Heart right ventricle (tissue), 16 donors: ENCODE data around the gene PKIG. TPM values are rescaled to one million over a fixed set of nuclear protein-coding genes. Genes with fewer than 3 reads are reported as not detected.

Experiments used
- ATAC-seq, 8 donors: fragments of 200-7000 bp; cut with Tn5 transposase; one replicate each; pipeline ENCODE4 v1.9.1; 2020; ENCODE audit warnings: mild to moderate bottlenecking in 8 of 8, moderate library complexity in 8 of 8, moderate number of reproducible peaks in 1 of 8
- DNase-seq, 2 donors: peaks; one replicate each; pipeline ENCODE4 v3.0.0-alpha.2; 2020
- H3K27ac ChIP-seq, 10 donors: fragments of 200-600 bp; sonication (generic) in 2 of 10; one replicate each; pipeline versions ENCODE4 v1.5.0 to v1.8.0; 2020 to 2022; ENCODE audit warnings: mild to moderate bottlenecking in 3 of 10
- H3K27me3 ChIP-seq, 7 donors: fragments of 200-600 bp; one replicate each; pipeline ENCODE4 v1.8.0; 2021 to 2022; ENCODE audit warnings: mild to moderate bottlenecking in 2 of 7
- H3K36me3 ChIP-seq, 9 donors: fragments of 200-600 bp; sonication (generic) in 1 of 9; one replicate each; pipeline versions ENCODE4 v1.5.0 to v1.8.0; 2020 to 2022; ENCODE audit warnings: mild to moderate bottlenecking in 2 of 9
- H3K4me1 ChIP-seq, 9 donors: fragments of 200-600 bp; sonication (generic) in 1 of 9; one replicate each; pipeline versions ENCODE4 v1.5.0 to v1.8.0; 2020 to 2022; ENCODE audit warnings: mild to moderate bottlenecking in 4 of 9
- H3K4me3 ChIP-seq, 10 donors: fragments of 200-600 bp; sonication (generic) in 2 of 10; one replicate each; pipeline versions ENCODE4 v1.5.0 to v1.8.0; 2020 to 2022; ENCODE audit warnings: mild to moderate bottlenecking in 7 of 10, moderate library complexity in 2 of 10
- H3K9me3 ChIP-seq, 11 donors: fragments of 200-600 bp in 10 of 11; sonication (generic) in 2 of 11; one replicate each; pipeline versions ENCODE4 v1.5.0 to v1.8.0; 2013 to 2022; ENCODE audit warnings: mild to moderate bottlenecking in 2 of 11, control low read depth in 1 of 11, moderate library complexity in 1 of 11
- WGBS, 2 donors: extraction: QIAGEN DNeasy Blood & Tissue Kit; methylation state at CpG; one replicate each; pipeline ENCODE4 v1.1.7; 2013; ENCODE audit warnings: inconsistent platforms in 1 of 2; 5-methylcytosine and 5-hydroxymethylcytosine counted together
- intact Hi-C, 10 donors: fragments of 100-400 bp; cut with DNase I; formaldehyde crosslinking; loops; one replicate each; pipeline versions ENCODE4 v1.11.1 to v1.14.2; 2022
- polyA plus RNA-seq, 2 donors: library from polyadenylated mRNA; stranded (reverse); fragments of 200-250 nt; gene quantifications; one replicate each; pipeline ENCODE4 v1.2.3, GENCODE V29; 2013
- total RNA-seq, 10 donors: library from RNA; stranded (reverse); fragmentation: NEBNext Ultra II Directional in 3 of 10; extraction: Animal tissue kit (Norgen Biotek cat#: 25700) in 3 of 10; gene quantifications; one replicate each; pipeline versions ENCODE4 v1.2.1 to v1.2.4, GENCODE V29; 2021 to 2023
- TF ChIP-seq, protein P1 (sequence below), 9 donors: fragments of 200-600 bp; sonication (generic) in 2 of 9; IDR thresholded peaks; one replicate each; pipeline versions ENCODE4 v1.5.0 to v1.8.0; 2021 to 2022; ENCODE audit warnings: antibody characterized with exemption in 9 of 9, mild to moderate bottlenecking in 5 of 9, moderate library complexity in 1 of 9
- donor health status: Arrhythmogenic right ventricular cardiomyopathy.
- donor health status: ischemic (EF 13 %, LVEDD 7.1; RV severe dilation, severe dysfunction).
- donor health status: healthy with polysubstance abuse.
- donor health status: DM: no; HTN: yes; CAD: no.
- donor health status: DM: no; HTN: no; CAD: no.
- donor health status: ischemic (EF 25% LVEDD 6.9; RV normal size, moderate dysfunction).
- donor health status: ischemic (EF 25% LVEDD 5.7; RV mildly dilated, moderate dysfunction).
- donor health status: healthy.
- donor health status: DM: yes; HTN: yes; CAD: no.
- donor health status: Ischemic cardiomyopathy.
- donor health status: ischemic (EF 35%, LVEDD 5.7; RV mildly dilated, moderate dysfunction).
- donor health status: nonischemic (EF 11% LVEDD 7.7; RV severe dilation, severe dysfunction).
- donor health status: DM: yes; HTN: yes; CAD: no.
- donor health status: PGD.
- donor health status: ischemic (EF 29% LVEDD 5.4; RV normal size, mild dysfunction).
- donor health status: nonischemic (EF 23%, LVEDD 6.1; RV moderate dilation, normal function).

PKIG gene
- total and polyA plus RNA-seq, 12 donors: 155 to 342 (median 210) TPM

DNA sequence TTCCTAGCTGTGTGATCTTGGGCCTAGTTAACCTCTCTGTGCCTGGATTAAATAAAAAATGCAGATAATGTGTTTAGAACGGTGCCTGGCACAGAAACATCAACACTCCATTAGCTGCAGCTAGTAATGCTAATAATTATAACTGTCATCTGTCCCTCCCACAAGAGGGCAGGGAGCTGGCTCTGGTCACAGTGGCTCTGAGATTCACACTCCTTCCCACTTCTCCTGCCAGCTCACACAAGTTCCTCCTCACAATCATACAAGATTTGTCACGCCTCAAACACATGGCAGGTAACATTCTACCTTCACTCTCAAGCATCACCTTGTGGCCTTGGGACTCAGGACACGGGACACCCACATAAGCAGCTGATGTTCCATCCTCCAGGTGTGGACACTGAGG is 66.7 kb downstream of the PKIG start:
- intact Hi-C loops: no loop called here
- no peaks in the 10 kb centered on the region for H3K27me3 ChIP-seq
- 74 to 77% methylated on average over 3 of the region's 3 CpGs for WGBS, 2 donors
- ATAC-seq: no peak
- no peak overlapping the region for H3K4me3 ChIP-seq
- DNase-seq: no peak
- peaks cover 0 to 12% (median 0%) of the 10 kb centered on the region in 9 donors for H3K36me3 ChIP-seq
- TF ChIP-seq, protein P1, sequence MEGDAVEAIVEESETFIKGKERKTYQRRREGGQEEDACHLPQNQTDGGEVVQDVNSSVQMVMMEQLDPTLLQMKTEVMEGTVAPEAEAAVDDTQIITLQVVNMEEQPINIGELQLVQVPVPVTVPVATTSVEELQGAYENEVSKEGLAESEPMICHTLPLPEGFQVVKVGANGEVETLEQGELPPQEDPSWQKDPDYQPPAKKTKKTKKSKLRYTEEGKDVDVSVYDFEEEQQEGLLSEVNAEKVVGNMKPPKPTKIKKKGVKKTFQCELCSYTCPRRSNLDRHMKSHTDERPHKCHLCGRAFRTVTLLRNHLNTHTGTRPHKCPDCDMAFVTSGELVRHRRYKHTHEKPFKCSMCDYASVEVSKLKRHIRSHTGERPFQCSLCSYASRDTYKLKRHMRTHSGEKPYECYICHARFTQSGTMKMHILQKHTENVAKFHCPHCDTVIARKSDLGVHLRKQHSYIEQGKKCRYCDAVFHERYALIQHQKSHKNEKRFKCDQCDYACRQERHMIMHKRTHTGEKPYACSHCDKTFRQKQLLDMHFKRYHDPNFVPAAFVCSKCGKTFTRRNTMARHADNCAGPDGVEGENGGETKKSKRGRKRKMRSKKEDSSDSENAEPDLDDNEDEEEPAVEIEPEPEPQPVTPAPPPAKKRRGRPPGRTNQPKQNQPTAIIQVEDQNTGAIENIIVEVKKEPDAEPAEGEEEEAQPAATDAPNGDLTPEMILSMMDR (IDR thresholded peaks at IDR 0.05): no peak
- peaks cover 18 to 80% (median 58%) of the 10 kb centered on the region in 9 donors for H3K4me1 ChIP-seq
- H3K9me3 ChIP-seq: no peaks in the 10 kb centered on the region
- peak overlapping the region in 1 of 10 donors; percentile 29 for H3K27ac ChIP-seq

DNA sequence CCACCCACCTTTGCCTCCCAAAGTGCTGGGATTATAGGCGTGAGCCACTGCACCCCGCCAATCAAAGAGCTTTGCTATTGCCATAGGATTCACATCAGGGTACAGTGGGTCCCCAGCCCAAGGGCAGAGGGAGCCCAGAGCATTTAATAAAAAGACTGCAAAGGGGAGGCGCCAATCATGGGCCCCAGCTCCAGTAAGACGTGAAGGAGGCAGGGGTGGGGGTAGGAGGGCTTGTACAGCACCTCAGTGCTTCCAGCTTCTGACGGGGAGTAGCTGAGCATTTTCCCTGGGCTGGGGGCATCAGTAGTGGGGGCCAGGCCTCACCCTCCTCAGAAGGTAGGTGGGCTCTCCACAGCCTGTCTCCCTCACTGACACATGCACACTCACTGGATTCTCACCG is 67.6 kb downstream of the PKIG start:
- WGBS, 2 donors: 80 to 83% methylated on average over 6 of the region's 6 CpGs
- intact Hi-C loops: loop anchor here in 1 of 10 donors (2.0 kb wide), 1 partner anchor 37 kb away; no protein-coding TSS in a partner anchor
- Histone ChIP-seq H3K4me3 (peak overlapping the region in 8 of 10 donors; percentile 11 to 91 (median 83)), H3K36me3 (peaks cover 0 to 12% (median 0%) of the 10 kb centered on the region in 9 donors), H3K9me3 (no peaks in the 10 kb centered on the region), H3K27me3 (no peaks in the 10 kb centered on the region), H3K4me1 (peaks cover 18 to 72% (median 49%) of the 10 kb centered on the region in 9 donors), H3K27ac (peak overlapping the region in 4 of 10 donors; percentile 25 to 90 (median 42))
- TF ChIP-seq, protein P1 (IDR thresholded peaks at IDR 0.05): no peak
- DNase-seq: no peak
- no peak for ATAC-seq

DNA sequence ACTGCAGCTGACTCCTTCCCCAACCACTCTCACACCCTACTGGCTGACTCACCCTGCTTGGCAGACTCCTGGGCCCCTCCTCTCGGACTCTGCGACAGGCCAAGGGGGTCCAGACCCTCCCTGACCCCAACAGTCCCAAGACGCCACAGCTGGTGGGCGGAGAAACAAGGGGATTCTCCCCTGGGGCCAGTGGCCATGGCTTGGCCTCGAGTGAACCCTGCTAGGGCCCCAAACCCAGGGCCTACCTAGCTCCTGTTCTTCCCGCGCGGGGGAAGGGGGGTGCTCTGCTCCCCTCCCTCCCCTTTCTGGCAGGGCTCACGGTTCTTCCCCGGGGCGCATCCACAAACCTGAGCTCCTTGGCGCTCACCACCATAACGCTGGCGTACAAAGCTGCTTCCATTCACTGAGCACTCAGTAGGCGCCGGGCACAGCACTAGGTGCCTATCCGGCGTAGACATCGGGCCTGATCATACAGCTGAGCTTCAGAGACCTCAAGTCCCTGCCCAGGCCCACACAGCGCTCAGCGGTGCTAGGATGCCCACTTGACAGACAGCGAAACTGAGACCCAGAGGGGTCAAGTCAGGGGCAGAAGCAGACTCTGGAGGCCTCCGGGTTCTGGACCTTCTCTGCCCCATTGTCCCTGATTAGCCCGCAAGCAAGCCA is 68.5 kb downstream of the PKIG start:
- H3K36me3 ChIP-seq: peaks cover 0 to 12% (median 0%) of the 10 kb centered on the region in 9 donors
- H3K27ac ChIP-seq: peak overlapping the region; percentile 77 to 94 (median 86)
- TF ChIP-seq, protein P1 (IDR thresholded peaks at IDR 0.05): no peak
- H3K9me3 ChIP-seq: no peaks in the 10 kb centered on the region
- 33 to 53% methylated on average over 24 of the region's 24 CpGs for WGBS, 2 donors
- ATAC-seq (peak; percentile 9 to 43 (median 28)), DNase-seq (peak; percentile 37 to 55)
- peak overlapping the region; percentile 59 to 91 (median 83) for H3K4me3 ChIP-seq
- peaks cover 18 to 62% (median 47%) of the 10 kb centered on the region in 9 donors for H3K4me1 ChIP-seq
- intact Hi-C loops: loop anchor here in 1 of 10 donors (2.0 kb wide), 1 partner anchor 38 kb away; no protein-coding TSS in a partner anchor
- no peaks in the 10 kb centered on the region for H3K27me3 ChIP-seq

DNA sequence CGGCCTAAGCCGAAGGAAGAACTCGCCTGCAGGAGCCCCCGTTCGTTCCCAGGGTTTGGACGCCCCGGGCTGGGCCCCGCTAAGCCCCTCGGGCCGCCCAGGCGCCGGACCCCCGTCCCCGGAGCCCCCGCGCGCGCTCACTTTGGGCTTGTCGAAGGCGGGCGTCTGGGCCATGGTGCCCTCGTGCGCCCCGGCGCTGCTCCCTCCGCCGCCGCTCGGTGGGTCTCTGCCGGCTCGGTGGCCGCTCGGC is 69.0 kb downstream of the PKIG start:
- Histone ChIP-seq H3K9me3 (no peaks in the 10 kb centered on the region), H3K4me3 (peak overlapping the region; percentile 59 to 91 (median 83)), H3K27ac (peak overlapping the region; percentile 77 to 94 (median 86)), H3K36me3 (peaks cover 0 to 12% (median 0%) of the 10 kb centered on the region in 9 donors), H3K27me3 (no peaks in the 10 kb centered on the region), H3K4me1 (peaks cover 14 to 58% (median 42%) of the 10 kb centered on the region in 9 donors)
- intact Hi-C loops: loop anchor here in 1 of 10 donors (2.0 kb wide), 1 partner anchor 39 kb away; no protein-coding TSS in a partner anchor
- ATAC-seq: peak in 3 of 8 donors; percentile 1 to 40 (median 1)
- WGBS, 2 donors: 1% methylated on average over 32 to 33 of the region's 33 CpGs
- TF ChIP-seq, protein P1 (IDR thresholded peaks at IDR 0.05): no peak
- no peak for DNase-seq
